ENCODE results near the gene RIMS1.

- no peak for TF ChIP-seq CTCF (IDR thresholded peaks at IDR 0.05; ENCODE audit: low read length)
- TF ChIP-seq EZH2 (IDR thresholded peaks at IDR 0.05; ENCODE audit: borderline replicate concordance, low read length), result no peak
Measured at GRCh38 chr6:72440611-72441010, 554.3 kb downstream of the RIMS1 start.

Data from OCI-LY1 (cell line).